Omental fat pad (tissue), 4 donors: Measurements from ENCODE around the gene EFCAB8. TPM values are rescaled to one million over a fixed set of nuclear protein-coding genes. Genes with fewer than 3 reads are reported as not detected.

Experiments
- ATAC-seq: fragments of 150-250 bp; one replicate; pipeline ENCODE4 v1.9.1; 2016; ENCODE audit warnings: mild to moderate bottlenecking, moderate library complexity; ENCODE audit not compliant: low FRiP score
- DNase-seq: peaks from one replicate; pipeline ENCODE4 v3.0.0-alpha.2; 2019; ENCODE audit warnings: low spot score
- CTCF ChIP-seq, 3 donors: fragments of 450-650 bp; IDR thresholded peaks; one replicate each; pipeline ENCODE4 v1.5.1; 2016 to 2017; ENCODE audit warnings: antibody characterized with exemption in 3 of 3, mild to moderate bottlenecking in 3 of 3, moderate library complexity in 2 of 3
- total RNA-seq, 4 donors: library from RNA; depleted of rRNA; stranded (reverse); fragments of >200 nt; gene quantifications; one replicate each; pipeline ENCODE4 v1.1.0, GENCODE V29; 2016

EFCAB8 gene
- total RNA-seq, 4 donors from 2014 or later, result 0.24 TPM; not detected in 3

- ATAC-seq (no peak), DNase-seq (no peak)
- no peak for TF ChIP-seq CTCF (IDR thresholded peaks at IDR 0.05)
These were observed 107.1 kb downstream of the EFCAB8 start for GRCh38 chr20:32965581-32966373.

DNA sequence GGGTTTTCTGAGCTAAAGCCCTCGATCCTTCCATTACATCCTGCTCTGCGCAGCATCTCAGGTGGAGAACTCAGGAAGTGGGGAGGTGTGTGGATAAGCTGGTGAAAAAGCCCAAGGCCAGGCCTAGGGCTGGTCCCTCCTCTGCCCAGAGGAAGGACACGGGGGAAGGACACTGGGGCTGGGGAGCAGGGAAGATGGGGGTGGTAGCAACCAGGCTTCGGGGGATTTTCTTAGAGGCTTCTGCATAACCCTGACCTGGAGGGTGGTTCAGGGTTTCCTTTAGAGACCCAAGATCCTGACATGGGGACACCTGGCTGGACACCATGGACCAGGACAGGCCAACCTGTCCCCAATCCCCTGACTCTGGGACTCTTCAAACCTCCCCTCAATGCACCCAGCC lies 107.7 kb downstream of the EFCAB8 start:
- DNase-seq, result no peak

DNA sequence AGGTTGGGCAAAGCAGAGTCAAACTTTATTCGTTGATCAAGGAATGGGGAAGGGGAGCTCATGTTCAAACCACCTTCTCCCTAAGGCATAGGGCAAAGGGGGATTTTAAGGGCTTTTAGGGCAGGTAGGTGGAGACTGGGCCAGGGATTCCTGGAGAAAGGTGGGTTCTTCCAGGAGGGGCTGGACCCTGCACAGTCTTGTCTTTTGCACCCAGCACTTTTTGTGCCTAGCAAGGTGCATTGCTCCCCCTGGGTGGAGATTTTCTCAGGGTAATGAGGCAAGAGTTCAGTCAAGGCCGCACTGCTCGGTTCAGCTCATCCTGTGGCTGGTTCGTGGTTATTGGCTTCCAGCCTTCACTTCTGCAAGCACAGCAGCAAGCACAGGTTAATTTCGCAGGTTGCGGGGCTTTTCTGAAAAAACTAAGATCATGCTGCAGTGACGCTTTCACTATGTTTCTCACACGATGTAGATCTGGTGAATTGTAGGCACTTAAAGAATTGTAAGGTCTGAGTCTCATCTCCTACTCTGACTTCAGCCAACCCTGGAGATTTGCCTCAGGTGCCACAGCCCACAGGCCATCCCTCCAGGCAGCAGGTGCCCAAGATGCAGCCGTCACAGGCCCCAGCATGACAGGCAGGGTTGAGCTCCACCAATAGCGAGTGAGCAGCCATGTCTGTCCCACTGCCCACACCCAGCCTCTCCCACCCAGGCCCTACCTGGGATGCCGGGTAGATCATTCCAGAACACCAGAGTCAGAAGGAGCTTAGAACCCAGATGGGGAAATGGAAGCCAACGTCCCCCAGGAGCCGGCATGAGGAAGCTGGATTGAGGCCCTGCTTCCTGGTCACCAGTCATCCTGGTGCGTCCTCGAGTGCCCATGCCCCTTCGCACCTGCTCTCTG lies 108.4 kb downstream of the EFCAB8 start:
- no peak for DNase-seq
- no peak for ATAC-seq
- TF ChIP-seq CTCF (IDR thresholded peaks at IDR 0.05), result no peak

More for the DNA sequence above, 107.7 kb downstream of the EFCAB8 start:
- TF ChIP-seq CTCF (IDR thresholded peaks at IDR 0.05), result no peak
- ATAC-seq, result no peak

DNA sequence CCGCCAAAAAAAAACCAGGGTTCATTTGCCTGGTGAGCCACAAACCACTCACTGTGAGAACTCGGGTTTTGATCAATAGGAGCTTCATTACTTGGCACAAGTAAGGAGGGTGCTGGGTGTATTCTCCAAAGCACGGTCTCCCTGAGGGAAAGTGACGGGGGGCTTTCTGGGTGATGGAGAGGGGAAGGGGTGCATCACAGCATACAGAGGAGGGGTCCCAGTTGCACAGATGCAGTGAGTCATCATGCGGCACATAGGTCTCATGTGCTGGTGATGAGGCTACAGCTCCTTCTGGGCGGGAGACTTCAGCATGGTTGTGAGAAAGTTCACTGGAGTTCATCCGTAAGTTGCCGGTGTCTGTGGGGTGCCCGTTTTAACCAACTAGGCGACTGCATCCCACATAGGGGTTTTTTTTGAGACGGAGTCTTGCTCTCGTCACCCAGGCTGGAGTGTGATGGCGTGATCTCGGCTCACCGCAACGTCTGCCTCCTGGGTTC lies 109.3 kb downstream of the EFCAB8 start:
- DNase-seq (no peak), ATAC-seq (no peak)
- no peak for TF ChIP-seq CTCF (IDR thresholded peaks at IDR 0.05)

GRCh38 chr20:32968478-32969241 lies 109.9 kb downstream of the EFCAB8 start:
- ATAC-seq (no peak), DNase-seq (no peak)
- TF ChIP-seq CTCF (IDR thresholded peaks at IDR 0.05), result no peak

DNA sequence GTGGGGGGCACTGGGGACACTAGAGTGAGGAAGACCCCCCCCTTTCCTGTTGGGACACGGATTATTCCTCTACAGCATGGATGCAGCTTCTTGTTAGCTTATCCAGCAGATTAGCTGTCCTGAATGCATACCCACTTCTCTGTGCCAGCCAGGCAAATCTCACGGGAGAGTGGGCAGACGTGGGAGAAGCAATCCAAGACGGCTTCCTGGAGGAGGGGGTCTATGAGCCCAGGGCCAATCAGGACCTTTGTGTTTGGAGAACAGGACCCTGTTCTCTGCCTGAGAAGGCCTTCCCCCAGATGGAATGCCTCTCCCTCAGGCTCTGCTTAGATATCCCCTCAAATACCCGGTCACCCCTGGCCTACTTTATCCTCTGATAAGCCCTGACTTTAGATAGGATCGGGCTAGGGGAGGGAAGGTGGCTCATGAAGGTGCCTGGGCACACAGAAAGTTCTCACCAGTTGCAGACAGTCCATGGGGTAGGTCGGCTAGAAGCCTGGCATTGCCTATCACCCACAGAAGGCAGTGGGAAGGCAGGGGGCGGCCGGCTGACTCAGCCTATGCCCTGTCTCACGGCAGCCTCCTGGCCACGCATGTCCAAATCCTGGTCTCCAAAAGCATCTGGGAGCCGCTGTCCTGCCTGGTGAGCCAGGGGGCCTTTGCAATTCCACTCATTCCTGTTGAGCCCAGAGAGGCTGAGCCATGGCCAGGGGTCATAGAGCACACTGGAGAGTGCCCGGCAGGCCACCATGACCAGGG lies 110.8 kb downstream of the EFCAB8 start:
- no peak for TF ChIP-seq CTCF (IDR thresholded peaks at IDR 0.05)
- ATAC-seq (no peak), DNase-seq (no peak)
